SK-N-SH treated with all-trans-retinoic acid at 6 μM for 48 hours (cell line): Measurements from ENCODE around the gene PDLIM4.

Experiments used
- ARNTL ChIP-seq: fragments of 450-650 bp; formaldehyde crosslinking; IDR thresholded peaks from 2 replicates; pipeline ENCODE4 v1.5.0; 2020; ENCODE audit warnings: low read depth, mild to moderate bottlenecking, moderate library complexity, borderline replicate concordance
- BACH2 ChIP-seq: fragments of 250-450 bp; sonication (Bioruptor Pico); IDR thresholded peaks from 2 replicates; pipeline ENCODE4 v1.9.0; 2021; ENCODE audit warnings: mild to moderate bottlenecking, borderline replicate concordance
- ESRRG ChIP-seq: fragments of 250-450 bp; sonication (Bioruptor Pico); IDR thresholded peaks from 2 replicates; pipeline ENCODE4 v1.6.1; 2021; ENCODE audit warnings: mild to moderate bottlenecking
- PATZ1 ChIP-seq: fragments of 250-450 bp; sonication (Bioruptor Pico); IDR thresholded peaks from 2 replicates; pipeline ENCODE4 v1.8.0; 2020; ENCODE audit warnings: mild to moderate bottlenecking, moderate library complexity, borderline replicate concordance
- POU6F1 ChIP-seq: fragments of 250-450 bp; sonication (Bioruptor Pico); IDR thresholded peaks from 2 replicates; pipeline ENCODE4 v1.8.0; 2021; ENCODE audit warnings: low read depth, mild to moderate bottlenecking, moderate library complexity, borderline replicate concordance
- RARB ChIP-seq: fragments of 250-450 bp; sonication (Bioruptor Pico); IDR thresholded peaks from 2 replicates; pipeline ENCODE4 v1.8.0; 2021; ENCODE audit warnings: mild to moderate bottlenecking, moderate library complexity
- TCF4 ChIP-seq: fragments of 250-450 bp; sonication (Bioruptor Pico); IDR thresholded peaks from 2 replicates; pipeline ENCODE4 v1.8.0; 2021; ENCODE audit warnings: mild to moderate bottlenecking, moderate library complexity, borderline replicate concordance
- TOX ChIP-seq: fragments of 250-450 bp; sonication (Bioruptor Pico); IDR thresholded peaks from 2 replicates; pipeline ENCODE4 v1.8.0; 2021; ENCODE audit warnings: mild to moderate bottlenecking, moderate library complexity, borderline replicate concordance
- TSHZ2 ChIP-seq: fragments of 250-450 bp; sonication (Bioruptor Pico); IDR thresholded peaks from 2 replicates; pipeline ENCODE4 v1.5.0; 2020; ENCODE audit warnings: mild to moderate bottlenecking, moderate library complexity
- ZC3H10 ChIP-seq: fragments of 250-450 bp; sonication (Bioruptor Pico); IDR thresholded peaks from 2 replicates; pipeline ENCODE4 v1.5.1; 2021; ENCODE audit warnings: mild to moderate bottlenecking, moderate library complexity
- ZFP3 ChIP-seq: fragments of 250-450 bp; sonication (Bioruptor Pico); IDR thresholded peaks from 2 replicates; pipeline ENCODE4 v1.5.0; 2020; ENCODE audit warnings: mild to moderate bottlenecking, moderate library complexity
- ZFP30 ChIP-seq: fragments of 450-650 bp; formaldehyde crosslinking; IDR thresholded peaks from 2 replicates; pipeline ENCODE4 v1.5.0; 2022; ENCODE audit warnings: mild to moderate bottlenecking, moderate library complexity

DNA sequence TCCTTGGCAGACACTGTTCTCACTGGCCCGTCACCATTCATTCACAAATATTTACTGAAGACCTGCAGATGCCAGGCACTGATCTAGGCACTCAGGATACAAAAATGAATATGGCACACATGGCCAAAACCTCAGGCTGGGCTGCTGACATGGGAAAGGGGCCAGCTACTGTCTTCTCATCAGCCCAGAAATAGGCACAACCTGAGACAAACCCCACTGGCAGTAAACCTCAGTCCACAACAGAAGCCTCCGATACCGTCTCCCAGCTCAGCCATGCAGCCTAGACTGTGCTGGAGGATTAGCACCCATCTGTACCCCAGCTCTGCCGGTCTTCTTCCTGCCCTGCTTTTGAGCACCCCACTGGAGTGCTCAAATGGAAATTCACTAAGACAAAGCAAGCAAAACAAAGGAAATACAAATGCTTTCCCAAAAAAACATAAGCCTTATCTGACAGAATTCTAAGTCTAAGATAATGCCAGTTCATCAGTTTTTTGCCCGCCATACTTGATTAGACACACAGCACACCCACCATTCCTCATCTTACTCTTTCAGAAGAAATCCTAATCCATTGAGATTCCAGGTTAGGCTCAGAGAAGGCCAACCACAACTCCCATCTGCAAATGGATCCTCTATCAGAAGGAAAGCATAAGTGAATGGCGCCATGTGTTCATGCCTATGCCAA is 38.1 kb upstream of the PDLIM4 start:
- TF ChIP-seq TOX (CRISPR knock-in tag) (no peak), ZFP30 (CRISPR knock-in tag) (no peak), PATZ1 (CRISPR knock-in tag) (no peak), TCF4 (CRISPR knock-in tag) (no peak), RARB (CRISPR knock-in tag) (no peak), POU6F1 (CRISPR knock-in tag) (no peak), ZFP3 (CRISPR knock-in tag) (no peak), ARNTL (CRISPR knock-in tag) (no peak), ZC3H10 (CRISPR knock-in tag) (no peak), BACH2 (no peak), ESRRG (CRISPR knock-in tag) (no peak), TSHZ2 (no peak)
